Osteocyte (in vitro differentiated cells): ENCODE measurements around the gene USF2. TPM values are rescaled to one million over a fixed set of nuclear protein-coding genes. Genes with fewer than 3 reads are reported as not detected.

Source experiments
- DNase-seq: peaks from one replicate; pipeline ENCODE4 v3.0.0; 2021; ENCODE audit warnings: mixed read lengths; ENCODE audit not compliant: unreplicated experiment; ENCODE audit errors: extremely low spot score
- H3K27ac Mint-ChIP-seq: one replicate; pipeline ENCODE4 v1.8.0; 2021; ENCODE audit warnings: mild to moderate bottlenecking, mixed read lengths; ENCODE audit not compliant: unreplicated experiment
- H3K27me3 Mint-ChIP-seq: one replicate; pipeline ENCODE4 v1.8.0; 2021; ENCODE audit warnings: mixed read lengths; ENCODE audit not compliant: unreplicated experiment
- H3K36me3 Mint-ChIP-seq: one replicate; pipeline ENCODE4 v1.8.0; 2021; ENCODE audit warnings: mixed read lengths; ENCODE audit not compliant: unreplicated experiment
- H3K4me1 Mint-ChIP-seq: one replicate; pipeline ENCODE4 v1.8.0; 2021; ENCODE audit warnings: mixed read lengths; ENCODE audit not compliant: unreplicated experiment
- H3K4me3 Mint-ChIP-seq: one replicate; pipeline ENCODE4 v1.8.0; 2021; ENCODE audit warnings: mild to moderate bottlenecking, moderate library complexity, mixed read lengths; ENCODE audit not compliant: unreplicated experiment
- H3K9me3 Mint-ChIP-seq: one replicate; pipeline ENCODE4 v1.8.0; 2021; ENCODE audit warnings: mixed read lengths; ENCODE audit not compliant: unreplicated experiment
- total RNA-seq: library from RNA; stranded (reverse); gene quantifications from 2 replicates; pipeline ENCODE4 v1.2.1, GENCODE V29; 2021
- TF ChIP-seq, protein P1 (sequence below): fragments of 200-600 bp; sonication (generic); IDR thresholded peaks from 2 replicates; pipeline ENCODE4 v1.5.0; 2021; ENCODE audit warnings: antibody characterized with exemption, mild to moderate bottlenecking, moderate library complexity

The USF2 gene
- total RNA-seq, 1 donor from 2014 or later = 112 TPM

- H3K4me1 Mint-ChIP-seq = no peaks in the 10 kb centered on the region
- no peak overlapping the region for H3K27ac Mint-ChIP-seq
These were observed 39.2 kb downstream of the USF2 start for GRCh38 chr19:35307931-35308330.

GRCh38 chr19:35308910-35309309 is 40.1 kb downstream of the USF2 start:
- Mint-ChIP-seq H3K27ac (no peak overlapping the region), H3K36me3 (no peaks in the 10 kb centered on the region), H3K4me3 (no peak overlapping the region), H3K9me3 (no peaks in the 10 kb centered on the region), H3K4me1 (peaks cover 1% of the 10 kb centered on the region), H3K27me3 (peaks cover 4% of the 10 kb centered on the region)
- no peak for DNase-seq
- TF ChIP-seq, protein P1, sequence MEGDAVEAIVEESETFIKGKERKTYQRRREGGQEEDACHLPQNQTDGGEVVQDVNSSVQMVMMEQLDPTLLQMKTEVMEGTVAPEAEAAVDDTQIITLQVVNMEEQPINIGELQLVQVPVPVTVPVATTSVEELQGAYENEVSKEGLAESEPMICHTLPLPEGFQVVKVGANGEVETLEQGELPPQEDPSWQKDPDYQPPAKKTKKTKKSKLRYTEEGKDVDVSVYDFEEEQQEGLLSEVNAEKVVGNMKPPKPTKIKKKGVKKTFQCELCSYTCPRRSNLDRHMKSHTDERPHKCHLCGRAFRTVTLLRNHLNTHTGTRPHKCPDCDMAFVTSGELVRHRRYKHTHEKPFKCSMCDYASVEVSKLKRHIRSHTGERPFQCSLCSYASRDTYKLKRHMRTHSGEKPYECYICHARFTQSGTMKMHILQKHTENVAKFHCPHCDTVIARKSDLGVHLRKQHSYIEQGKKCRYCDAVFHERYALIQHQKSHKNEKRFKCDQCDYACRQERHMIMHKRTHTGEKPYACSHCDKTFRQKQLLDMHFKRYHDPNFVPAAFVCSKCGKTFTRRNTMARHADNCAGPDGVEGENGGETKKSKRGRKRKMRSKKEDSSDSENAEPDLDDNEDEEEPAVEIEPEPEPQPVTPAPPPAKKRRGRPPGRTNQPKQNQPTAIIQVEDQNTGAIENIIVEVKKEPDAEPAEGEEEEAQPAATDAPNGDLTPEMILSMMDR = no peak

More at GRCh38 chr19:35307931-35308330, 39.2 kb downstream of the USF2 start:
- TF ChIP-seq, protein P1 = no peak
- peaks cover 4% of the 10 kb centered on the region for H3K27me3 Mint-ChIP-seq
- no peak for DNase-seq
- no peaks in the 10 kb centered on the region for H3K36me3 Mint-ChIP-seq
- no peak overlapping the region for H3K4me3 Mint-ChIP-seq
- no peaks in the 10 kb centered on the region for H3K9me3 Mint-ChIP-seq

- TF ChIP-seq, protein P1 = no peak
- Mint-ChIP-seq H3K27me3 (peaks cover 4% of the 10 kb centered on the region), H3K36me3 (no peaks in the 10 kb centered on the region), H3K9me3 (no peaks in the 10 kb centered on the region), H3K4me3 (no peak overlapping the region), H3K27ac (no peak overlapping the region), H3K4me1 (peaks cover 1% of the 10 kb centered on the region)
- DNase-seq = no peak
These were observed 40.9 kb downstream of the USF2 start for GRCh38 chr19:35309481-35310279.

DNA sequence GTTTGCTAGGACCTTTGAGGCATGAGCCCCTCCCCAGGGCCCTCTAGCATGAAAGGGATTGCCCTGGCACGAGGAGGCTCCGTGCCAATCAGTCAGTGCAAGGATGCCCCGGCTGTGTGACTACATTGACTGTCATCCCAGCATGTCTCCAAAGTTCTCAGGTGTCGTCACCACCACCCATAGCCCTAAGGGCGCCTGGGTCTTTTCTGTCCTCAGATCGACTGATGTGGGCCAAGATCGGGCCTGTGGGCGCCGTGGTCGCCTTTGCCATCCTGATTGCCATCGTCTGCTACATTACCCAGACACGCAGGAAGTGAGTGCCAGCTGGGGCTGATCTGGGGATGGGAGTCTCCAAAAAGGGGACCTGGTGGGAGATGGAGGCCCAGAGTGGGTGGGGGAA is 41.6 kb downstream of the USF2 start:
- Mint-ChIP-seq H3K9me3 (no peaks in the 10 kb centered on the region), H3K36me3 (no peaks in the 10 kb centered on the region), H3K27me3 (peaks cover 4% of the 10 kb centered on the region), H3K27ac (no peak overlapping the region), H3K4me3 (no peak overlapping the region), H3K4me1 (peaks cover 1% of the 10 kb centered on the region)
- DNase-seq = no peak
- TF ChIP-seq, protein P1 = no peak

GRCh38 chr19:35310811-35311465 is 42.2 kb downstream of the USF2 start:
- no peak overlapping the region for H3K4me3 Mint-ChIP-seq
- H3K9me3 Mint-ChIP-seq = no peaks in the 10 kb centered on the region
- H3K4me1 Mint-ChIP-seq = peaks cover 1% of the 10 kb centered on the region
- H3K27ac Mint-ChIP-seq = no peak overlapping the region
- peaks cover 4% of the 10 kb centered on the region for H3K27me3 Mint-ChIP-seq
- DNase-seq = no peak
- H3K36me3 Mint-ChIP-seq = no peaks in the 10 kb centered on the region
- TF ChIP-seq, protein P1 = no peak
